Measurements from ENCODE around the gene SRP68. TPM values are rescaled to one million over a fixed set of nuclear protein-coding genes. Genes with fewer than 3 reads are reported as not detected.
A peak's percentile ranks its signal among the peaks of the same experiment; 100 is the strongest.

The SRP68 gene
- total and polyA plus RNA-seq, 9 of the 15 experiments (the other 6 are each of a cell fraction or from before 2014, with no cell fraction given): 29.4 to 92.6 (median 36.2) TPM

DNA sequence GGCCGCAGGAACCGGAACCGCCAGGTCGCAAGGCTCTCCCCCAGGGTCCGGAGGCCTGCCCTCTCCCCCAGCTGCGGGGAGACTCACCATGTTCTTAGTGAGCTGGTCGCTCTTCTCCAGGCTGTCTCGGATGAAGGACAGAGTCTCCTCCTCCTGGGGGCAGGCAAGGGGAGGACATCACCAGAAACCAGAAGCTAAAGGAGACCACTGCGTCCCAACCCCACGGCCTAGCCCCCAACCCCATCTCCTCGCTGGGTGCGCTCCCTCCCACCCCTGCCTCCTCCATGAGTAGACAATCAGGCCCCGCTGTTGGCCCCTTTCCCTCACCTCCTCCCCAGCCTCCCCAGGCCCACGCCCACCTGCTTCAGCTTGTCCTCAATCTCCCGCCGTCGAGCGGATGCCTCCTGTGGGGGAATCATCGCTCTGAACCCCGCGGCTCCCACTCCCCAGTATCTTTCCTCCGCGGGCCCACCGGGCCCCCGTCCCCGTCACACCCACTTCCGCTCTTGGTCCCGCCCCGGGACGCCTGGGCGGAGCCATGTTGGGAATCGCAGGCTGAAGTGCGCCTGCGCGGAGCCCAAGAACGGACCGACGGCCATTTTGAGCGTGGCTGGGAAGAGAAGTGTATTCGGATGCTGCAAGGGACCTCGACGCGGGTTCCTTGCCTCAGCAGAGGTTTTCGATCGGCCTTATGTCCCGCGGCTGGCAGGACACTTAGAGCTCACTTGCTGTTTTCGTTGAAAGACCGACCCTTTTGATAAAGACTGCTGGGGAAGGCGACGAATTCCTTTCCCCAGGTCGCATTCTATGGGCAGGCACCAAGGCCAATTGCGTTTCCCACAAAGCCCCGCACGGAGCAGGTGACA lies 31.2 kb upstream of the SRP68 start, which contains the start of gene EXOC7 (continued):
- TF ChIP-seq, protein P1, sequence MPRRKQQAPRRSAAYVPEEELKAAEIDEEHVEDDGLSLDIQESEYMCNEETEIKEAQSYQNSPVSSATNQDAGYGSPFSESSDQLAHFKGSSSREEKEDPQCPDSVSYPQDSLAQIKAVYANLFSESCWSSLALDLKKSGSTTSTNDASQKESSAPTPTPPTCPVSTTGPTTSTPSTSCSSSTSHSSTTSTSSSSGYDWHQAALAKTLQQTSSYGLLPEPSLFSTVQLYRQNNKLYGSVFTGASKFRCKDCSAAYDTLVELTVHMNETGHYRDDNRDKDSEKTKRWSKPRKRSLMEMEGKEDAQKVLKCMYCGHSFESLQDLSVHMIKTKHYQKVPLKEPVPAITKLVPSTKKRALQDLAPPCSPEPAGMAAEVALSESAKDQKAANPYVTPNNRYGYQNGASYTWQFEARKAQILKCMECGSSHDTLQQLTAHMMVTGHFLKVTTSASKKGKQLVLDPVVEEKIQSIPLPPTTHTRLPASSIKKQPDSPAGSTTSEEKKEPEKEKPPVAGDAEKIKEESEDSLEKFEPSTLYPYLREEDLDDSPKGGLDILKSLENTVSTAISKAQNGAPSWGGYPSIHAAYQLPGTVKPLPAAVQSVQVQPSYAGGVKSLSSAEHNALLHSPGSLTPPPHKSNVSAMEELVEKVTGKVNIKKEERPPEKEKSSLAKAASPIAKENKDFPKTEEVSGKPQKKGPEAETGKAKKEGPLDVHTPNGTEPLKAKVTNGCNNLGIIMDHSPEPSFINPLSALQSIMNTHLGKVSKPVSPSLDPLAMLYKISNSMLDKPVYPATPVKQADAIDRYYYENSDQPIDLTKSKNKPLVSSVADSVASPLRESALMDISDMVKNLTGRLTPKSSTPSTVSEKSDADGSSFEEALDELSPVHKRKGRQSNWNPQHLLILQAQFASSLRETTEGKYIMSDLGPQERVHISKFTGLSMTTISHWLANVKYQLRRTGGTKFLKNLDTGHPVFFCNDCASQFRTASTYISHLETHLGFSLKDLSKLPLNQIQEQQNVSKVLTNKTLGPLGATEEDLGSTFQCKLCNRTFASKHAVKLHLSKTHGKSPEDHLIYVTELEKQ (CRISPR knock-in tag; IDR thresholded peaks at IDR 0.05): no peak
- TF ChIP-seq FOSL1 (tag; conservative IDR thresholded peaks at IDR 0.05) (no peak), NFXL1 (CRISPR knock-in tag; IDR thresholded peaks at IDR 0.05) (no peak), STAT5A (IDR thresholded peaks at IDR 0.05; ENCODE audit: borderline replicate concordance, low read length) (no peak), BACH1 (tag; IDR thresholded peaks at IDR 0.05) (no peak), ZBTB49 (CRISPR knock-in tag; IDR thresholded peaks at IDR 0.05; ENCODE audit: borderline replicate concordance) (no peak), CSDE1 (IDR thresholded peaks at IDR 0.05) (no peak), ZNF395 (CRISPR knock-in tag; IDR thresholded peaks at IDR 0.05) (no peak), ZBTB1 (CRISPR knock-in tag; IDR thresholded peaks at IDR 0.05; ENCODE audit: borderline replicate concordance, low read depth) (no peak), KAT2B (IDR thresholded peaks at IDR 0.05; ENCODE audit: low read depth, low read length) (no peak), ETV1 (tag; conservative IDR thresholded peaks at IDR 0.05; ENCODE audit: low read depth) (peak; percentile 84)
- TF ChIP-seq, protein P2, sequence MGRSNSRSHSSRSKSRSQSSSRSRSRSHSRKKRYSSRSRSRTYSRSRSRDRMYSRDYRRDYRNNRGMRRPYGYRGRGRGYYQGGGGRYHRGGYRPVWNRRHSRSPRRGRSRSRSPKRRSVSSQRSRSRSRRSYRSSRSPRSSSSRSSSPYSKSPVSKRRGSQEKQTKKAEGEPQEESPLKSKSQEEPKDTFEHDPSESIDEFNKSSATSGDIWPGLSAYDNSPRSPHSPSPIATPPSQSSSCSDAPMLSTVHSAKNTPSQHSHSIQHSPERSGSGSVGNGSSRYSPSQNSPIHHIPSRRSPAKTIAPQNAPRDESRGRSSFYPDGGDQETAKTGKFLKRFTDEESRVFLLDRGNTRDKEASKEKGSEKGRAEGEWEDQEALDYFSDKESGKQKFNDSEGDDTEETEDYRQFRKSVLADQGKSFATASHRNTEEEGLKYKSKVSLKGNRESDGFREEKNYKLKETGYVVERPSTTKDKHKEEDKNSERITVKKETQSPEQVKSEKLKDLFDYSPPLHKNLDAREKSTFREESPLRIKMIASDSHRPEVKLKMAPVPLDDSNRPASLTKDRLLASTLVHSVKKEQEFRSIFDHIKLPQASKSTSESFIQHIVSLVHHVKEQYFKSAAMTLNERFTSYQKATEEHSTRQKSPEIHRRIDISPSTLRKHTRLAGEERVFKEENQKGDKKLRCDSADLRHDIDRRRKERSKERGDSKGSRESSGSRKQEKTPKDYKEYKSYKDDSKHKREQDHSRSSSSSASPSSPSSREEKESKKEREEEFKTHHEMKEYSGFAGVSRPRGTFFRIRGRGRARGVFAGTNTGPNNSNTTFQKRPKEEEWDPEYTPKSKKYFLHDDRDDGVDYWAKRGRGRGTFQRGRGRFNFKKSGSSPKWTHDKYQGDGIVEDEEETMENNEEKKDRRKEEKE (IDR thresholded peaks at IDR 0.05; ENCODE audit: borderline replicate concordance in 1 of 2, control insufficient read depth in 1 of 2, low read depth in 2 of 2, low read length in 1 of 2): no peak
- TF ChIP-seq, protein P3, sequence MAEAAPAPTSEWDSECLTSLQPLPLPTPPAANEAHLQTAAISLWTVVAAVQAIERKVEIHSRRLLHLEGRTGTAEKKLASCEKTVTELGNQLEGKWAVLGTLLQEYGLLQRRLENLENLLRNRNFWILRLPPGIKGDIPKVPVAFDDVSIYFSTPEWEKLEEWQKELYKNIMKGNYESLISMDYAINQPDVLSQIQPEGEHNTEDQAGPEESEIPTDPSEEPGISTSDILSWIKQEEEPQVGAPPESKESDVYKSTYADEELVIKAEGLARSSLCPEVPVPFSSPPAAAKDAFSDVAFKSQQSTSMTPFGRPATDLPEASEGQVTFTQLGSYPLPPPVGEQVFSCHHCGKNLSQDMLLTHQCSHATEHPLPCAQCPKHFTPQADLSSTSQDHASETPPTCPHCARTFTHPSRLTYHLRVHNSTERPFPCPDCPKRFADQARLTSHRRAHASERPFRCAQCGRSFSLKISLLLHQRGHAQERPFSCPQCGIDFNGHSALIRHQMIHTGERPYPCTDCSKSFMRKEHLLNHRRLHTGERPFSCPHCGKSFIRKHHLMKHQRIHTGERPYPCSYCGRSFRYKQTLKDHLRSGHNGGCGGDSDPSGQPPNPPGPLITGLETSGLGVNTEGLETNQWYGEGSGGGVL (CRISPR knock-in tag; IDR thresholded peaks at IDR 0.05): no peak
